ENCODE measurements around the gene CHPF2. TPM values are rescaled to one million over a fixed set of nuclear protein-coding genes. Genes with fewer than 3 reads are reported as not detected.

Gene CHPF2
- total RNA-seq, 4 donors from 2014 or later = 33.9 to 82.4 (median 58.7) TPM

GRCh38 chr7:151204383-151205032, 27.8 kb upstream of the CHPF2 start:
- Histone ChIP-seq H3K4me1 (no peaks in the 10 kb centered on the region), H3K9me3 (no peaks in the 10 kb centered on the region), H3K36me3 (no peaks in the 10 kb centered on the region), H3K27ac (no peak overlapping the region), H3K27me3 (no peaks in the 10 kb centered on the region), H3K4me3 (replicated peaks in 1 of 3) (no peak overlapping the region)
- DNase-seq = no peak
- TF ChIP-seq CTCF (IDR thresholded peaks at IDR 0.05) = no peak
- TF ChIP-seq POLR2A (IDR thresholded peaks at IDR 0.05) = no peak
- WGBS, 2 donors = 58 to 78% methylated on average over 30 to 32 of the region's 48 CpGs
- intact Hi-C loops (cut with DNase I) = no loop called here

GRCh38 chr7:151205730-151206129, 26.6 kb upstream of the CHPF2 start:
- Histone ChIP-seq H3K9me3 (no peaks in the 10 kb centered on the region), H3K4me3 (replicated peaks in 1 of 3) (no peak overlapping the region), H3K27ac (no peak overlapping the region), H3K4me1 (no peaks in the 10 kb centered on the region), H3K27me3 (no peaks in the 10 kb centered on the region), H3K36me3 (no peaks in the 10 kb centered on the region)
- intact Hi-C loops (cut with DNase I) = no loop called here
- WGBS, 2 donors = 69 to 71% methylated on average over 6 of the region's 6 CpGs
- DNase-seq = no peak
- TF ChIP-seq POLR2A (IDR thresholded peaks at IDR 0.05) = no peak
- TF ChIP-seq CTCF (IDR thresholded peaks at IDR 0.05) = no peak

GRCh38 chr7:151206914-151207313, 25.4 kb upstream of the CHPF2 start:
- WGBS, 2 donors = 58 to 69% methylated on average over 9 of the region's 9 CpGs
- H3K27me3 ChIP-seq = no peaks in the 10 kb centered on the region
- intact Hi-C loops (cut with DNase I) = no loop called here

GRCh38 chr7:151207315-151207714, 25.0 kb upstream of the CHPF2 start:
- Histone ChIP-seq H3K4me3 (replicated peaks in 1 of 3) (no peak overlapping the region), H3K36me3 (no peaks in the 10 kb centered on the region), H3K9me3 (no peaks in the 10 kb centered on the region), H3K4me1 (no peaks in the 10 kb centered on the region), H3K27ac (no peak overlapping the region), H3K27me3 (no peaks in the 10 kb centered on the region)
- no peak for DNase-seq
- intact Hi-C loops (cut with DNase I) = no loop called here
- WGBS, 2 donors = 66 to 71% methylated on average over 9 of the region's 9 CpGs
- TF ChIP-seq POLR2A (IDR thresholded peaks at IDR 0.05) (no peak), CTCF (IDR thresholded peaks at IDR 0.05) (no peak)

More at GRCh38 chr7:151206914-151207313, 25.4 kb upstream of the CHPF2 start:
- no peaks in the 10 kb centered on the region for H3K36me3 ChIP-seq
- no peak overlapping the region for H3K4me3 ChIP-seq (replicated peaks in 1 of 3)
- no peaks in the 10 kb centered on the region for H3K9me3 ChIP-seq
- TF ChIP-seq CTCF (IDR thresholded peaks at IDR 0.05) (no peak), POLR2A (IDR thresholded peaks at IDR 0.05) (no peak)
- no peaks in the 10 kb centered on the region for H3K4me1 ChIP-seq
- no peak for DNase-seq
- no peak overlapping the region for H3K27ac ChIP-seq

GRCh38 chr7:151207804-151208203, 24.5 kb upstream of the CHPF2 start:
- Histone ChIP-seq H3K9me3 (no peaks in the 10 kb centered on the region), H3K27ac (no peak overlapping the region), H3K36me3 (no peaks in the 10 kb centered on the region), H3K4me3 (replicated peaks in 1 of 3) (no peak overlapping the region), H3K4me1 (no peaks in the 10 kb centered on the region), H3K27me3 (no peaks in the 10 kb centered on the region)
- intact Hi-C loops (cut with DNase I) = no loop called here
- no peak for DNase-seq
- WGBS, 2 donors = 78 to 79% methylated on average over 4 to 11 of the region's 12 CpGs
- TF ChIP-seq CTCF (IDR thresholded peaks at IDR 0.05) = no peak
- no peak for TF ChIP-seq POLR2A (IDR thresholded peaks at IDR 0.05)

All from thyroid gland (tissue), 4 donors.